GM06990 (cell line): Measurements from ENCODE around the gene SLFN5.

ENCODE experiments used
- DNase-seq: peaks from one replicate; pipeline ENCODE4 v3.0.0-alpha.2; 2011; ENCODE audit not compliant: insufficient read length; ENCODE audit errors: extremely low read depth
- H3K27me3 ChIP-seq: replicated peaks from 2 replicates; pipeline ENCODE4 v1.6.0; 2011; ENCODE audit warnings: low read length; ENCODE audit not compliant: control insufficient read depth, insufficient read depth
- H3K36me3 ChIP-seq: 2 replicates; pipeline ENCODE4 v1.5.1; 2011; ENCODE audit warnings: low read length; ENCODE audit not compliant: control insufficient read depth, insufficient read depth
- H3K4me3 ChIP-seq: replicated peaks from 2 replicates; pipeline ENCODE4 v1.5.1; 2011; ENCODE audit warnings: low read depth, mild to moderate bottlenecking, control low read depth, low read length
- CTCF ChIP-seq: IDR thresholded peaks from 2 replicates; pipeline ENCODE4 v1.5.1; 2011; ENCODE audit warnings: low read length, control low read depth, mild to moderate bottlenecking, inconsistent platforms; ENCODE audit not compliant: insufficient read depth, poor library complexity, severe bottlenecking

SLFN5 gene

GRCh38 chr17:35243561-35244340 is 879 bp downstream of the SLFN5 start:
- no peak for TF ChIP-seq CTCF
- no peaks in the 10 kb centered on the region for H3K27me3 ChIP-seq
- H3K36me3 ChIP-seq: peaks cover 3% of the 10 kb centered on the region; the same call in 1 of the 2 replicates
- no peak for DNase-seq
- peak overlapping the region; percentile 88 for H3K4me3 ChIP-seq

DNA sequence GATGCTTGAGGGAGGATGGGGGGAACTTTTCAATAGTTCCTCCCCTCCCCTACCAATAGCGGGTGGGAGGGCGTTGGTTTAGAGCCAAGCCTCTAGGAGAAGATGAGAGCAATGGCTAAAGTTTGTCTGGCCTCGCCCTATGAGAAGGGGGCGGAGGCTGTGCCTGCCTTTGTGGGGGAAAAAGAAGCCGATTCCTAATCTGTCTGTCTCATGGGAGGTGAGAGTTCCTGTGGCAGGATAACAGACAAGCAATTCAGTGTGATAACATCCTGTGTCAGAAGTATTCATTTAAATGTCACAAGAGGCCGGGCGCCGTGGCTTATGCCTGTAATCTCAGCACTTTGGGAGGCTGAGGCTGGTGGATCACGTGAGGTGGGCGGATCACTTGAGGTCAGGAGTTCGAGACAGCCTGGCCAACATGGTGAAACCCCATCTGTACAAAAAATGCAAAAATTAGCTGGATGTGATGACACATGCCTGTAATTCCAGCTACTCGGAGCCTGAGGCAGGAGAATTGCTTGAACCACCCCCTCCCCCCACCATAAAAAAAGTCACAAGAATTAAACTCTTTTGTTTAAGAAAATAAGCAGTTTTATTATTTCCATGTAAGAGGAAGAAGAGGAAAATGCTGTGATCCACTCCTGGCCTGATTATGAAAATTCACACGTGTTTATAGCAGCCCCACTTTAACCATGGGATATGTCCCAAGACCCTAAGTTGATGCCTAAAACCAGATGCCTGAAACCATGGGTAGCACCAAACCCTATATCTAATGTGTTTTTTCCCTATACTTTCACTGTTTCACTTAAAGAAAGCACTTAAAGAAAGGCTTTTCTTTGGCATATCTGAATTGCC is 1.7 kb downstream of the SLFN5 start:
- TF ChIP-seq CTCF: no peak
- Histone ChIP-seq H3K4me3 (peak overlapping the region; percentile 88), H3K27me3 (no peaks in the 10 kb centered on the region), H3K36me3 (peaks cover 3% of the 10 kb centered on the region; the same call in 1 of the 2 replicates)
- peak; percentile 71 for DNase-seq

GRCh38 chr17:35245196-35245486 is 2.3 kb downstream of the SLFN5 start:
- H3K4me3 ChIP-seq: peak overlapping the region; percentile 88

DNA sequence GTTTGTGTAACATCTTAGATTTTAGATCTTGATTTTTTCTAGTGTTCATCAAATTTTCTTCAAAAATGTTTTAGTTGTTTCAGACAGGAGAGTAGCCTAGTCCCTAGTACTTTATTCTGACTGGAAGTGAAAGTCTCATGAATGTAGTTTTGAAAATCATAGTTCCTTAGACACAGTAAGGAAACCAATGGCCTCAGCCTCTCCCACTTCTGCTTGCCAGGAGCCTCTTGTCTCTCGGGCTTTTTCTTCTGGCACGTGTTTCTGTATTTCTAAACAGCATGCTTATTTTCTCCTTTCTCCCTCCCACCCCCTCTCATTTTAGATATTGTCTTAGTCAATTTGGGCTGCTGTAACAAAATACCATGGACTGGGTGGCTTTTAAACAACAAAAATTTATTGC is 9.8 kb downstream of the SLFN5 start:
- no peak for DNase-seq
- Histone ChIP-seq H3K4me3 (no peak overlapping the region), H3K27me3 (no peaks in the 10 kb centered on the region), H3K36me3 (0 out of 2 replicates have a peak, but pooled peaks cover under 1% of the 10 kb centered on the region)
- no peak for TF ChIP-seq CTCF

More at GRCh38 chr17:35245196-35245486, 2.3 kb downstream of the SLFN5 start:
- Histone ChIP-seq H3K36me3 (peaks cover 3% of the 10 kb centered on the region; the same call in 1 of the 2 replicates), H3K27me3 (no peaks in the 10 kb centered on the region)
- TF ChIP-seq CTCF: no peak
- DNase-seq: no peak

DNA sequence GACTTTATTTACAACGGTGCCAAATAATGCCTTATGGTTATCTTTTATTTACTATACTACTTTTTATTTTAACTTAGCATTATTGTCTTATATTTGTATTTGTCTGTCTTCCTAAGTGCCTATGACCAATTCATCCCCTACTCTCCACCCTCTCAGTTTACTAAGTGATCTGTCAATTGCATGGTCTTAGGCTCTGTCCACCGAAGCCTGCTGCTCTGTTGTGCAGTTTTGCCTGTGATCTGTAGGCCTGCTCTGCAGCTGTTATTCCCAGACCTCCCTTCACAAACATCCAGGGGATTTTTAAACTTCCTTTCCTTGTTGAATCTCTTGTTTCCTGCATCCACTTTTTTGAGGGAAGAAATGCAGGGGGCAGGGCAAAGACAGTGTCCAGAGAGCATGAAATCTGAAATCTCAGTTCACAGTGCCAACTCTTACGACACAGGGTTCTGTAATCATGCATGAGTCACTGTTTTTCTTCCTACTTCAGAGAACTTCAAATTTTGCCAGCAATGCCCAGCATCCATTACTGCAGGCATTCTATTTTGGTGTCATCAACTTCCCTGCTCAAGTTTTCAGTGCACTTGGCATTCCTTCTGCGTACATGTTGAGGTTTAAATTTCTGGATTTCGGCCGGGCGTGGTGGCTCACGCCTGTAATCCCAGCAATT is 11.4 kb downstream of the SLFN5 start:
- H3K36me3 ChIP-seq: no peaks in the 10 kb centered on the region
- H3K27me3 ChIP-seq: no peaks in the 10 kb centered on the region
- H3K4me3 ChIP-seq: no peak overlapping the region
- no peak for TF ChIP-seq CTCF
- DNase-seq: no peak
